Caco-2 (cell line): ENCODE data around the gene HIF1A. TPM values are rescaled to one million over a fixed set of nuclear protein-coding genes. Genes with fewer than 3 reads are reported as not detected.

Experiments used
- BruUV-seq: library from RNA; stranded (reverse); fragments of 400-500 nt; replicated peaks from 2 replicates; lab custom pipeline; 2021; lab: Mats Ljungman, UMichigan
- CTCF ChIA-PET: fragments of 300-600 bp; sonication (Branson Sonifier 250); formaldehyde crosslinking; loops from one replicate; lab custom pipeline; 2022; ENCODE audit warnings: antibody characterized with exemption; lab: Charles Lee
- POLR2A ChIA-PET: fragments of 300-600 bp; sonication (Branson Sonifier 250); formaldehyde crosslinking; loops from one replicate; lab custom pipeline; 2022; ENCODE audit warnings: antibody characterized with exemption; lab: Charles Lee
- DNase-seq, 2 experiments: peaks; one replicate each; pipeline versions ENCODE4 v3.0.0 to v3.0.0-alpha.2; 2020 to 2022
- H3K27me3 ChIP-seq: replicated peaks from 2 replicates; pipeline ENCODE4 v1.6.0; 2011; ENCODE audit warnings: low read length; ENCODE audit not compliant: control insufficient read depth, insufficient read depth
- H3K36me3 ChIP-seq: 2 replicates; pipeline ENCODE4 v1.5.1; 2011; ENCODE audit warnings: low read length; ENCODE audit not compliant: control insufficient read depth, insufficient read depth
- H3K4me1 ChIP-seq: fragments of 250-450 bp; sonication (Bioruptor Pico); 2 replicates; pipeline ENCODE4 v1.5.1; 2020; ENCODE audit warnings: mild to moderate bottlenecking
- H3K4me3 ChIP-seq: 2 replicates; pipeline ENCODE4 v1.5.1; 2011; ENCODE audit warnings: low read depth, mild to moderate bottlenecking, control low read depth, low read length
- H3K9me3 ChIP-seq: fragments of 250-450 bp; sonication (Bioruptor Pico); 2 replicates; pipeline ENCODE4 v1.5.1; 2020; ENCODE audit warnings: mild to moderate bottlenecking, moderate library complexity
- H3K27ac Mint-ChIP-seq: one replicate; pipeline ENCODE4 v1.8.0; 2022; ENCODE audit warnings: mixed read lengths; ENCODE audit not compliant: unreplicated experiment
- H3K27me3 Mint-ChIP-seq: one replicate; pipeline ENCODE4 v1.8.0; 2022; ENCODE audit warnings: mixed read lengths; ENCODE audit not compliant: insufficient read depth, unreplicated experiment
- H3K36me3 Mint-ChIP-seq: one replicate; pipeline ENCODE4 v1.8.0; 2022; ENCODE audit warnings: mild to moderate bottlenecking, mixed read lengths; ENCODE audit not compliant: insufficient read depth, unreplicated experiment
- H3K4me1 Mint-ChIP-seq: one replicate; pipeline ENCODE4 v1.8.0; 2022; ENCODE audit warnings: low read depth, mixed read lengths; ENCODE audit not compliant: unreplicated experiment
- H3K4me3 Mint-ChIP-seq: one replicate; pipeline ENCODE4 v1.8.0; 2022; ENCODE audit warnings: mild to moderate bottlenecking, moderate library complexity, mixed read lengths; ENCODE audit not compliant: unreplicated experiment
- H3K9me3 Mint-ChIP-seq: one replicate; pipeline ENCODE4 v1.8.0; 2022; ENCODE audit warnings: mixed read lengths; ENCODE audit not compliant: unreplicated experiment
- CTCF ChIP-seq, 2 experiments: fragments of 200-600 bp in 1 of 2; IDR thresholded peaks; 1 replicate in 1 of 2; 2 replicates in 1 of 2; pipeline versions ENCODE4 v1.5.1 to v1.8.0; 2011 to 2022; ENCODE audit warnings: antibody characterized with exemption in 1 of 2, control low read depth in 1 of 2, inconsistent platforms in 1 of 2, low read depth in 1 of 2, low read length in 1 of 2, mild to moderate bottlenecking in 1 of 2, moderate library complexity in 1 of 2; ENCODE audit not compliant: insufficient read depth in 1 of 2, severe bottlenecking in 1 of 2, unreplicated experiment in 1 of 2
- intact Hi-C: fragments of 100-400 bp; cut with micrococcal nuclease; formaldehyde crosslinking; loops from one replicate; pipeline ENCODE4 v1.10.0; 2022; ENCODE audit not compliant: unreplicated experiment
- total RNA-seq: library from RNA; stranded (reverse); gene quantifications from 2 replicates; pipeline ENCODE4 v1.2.3, GENCODE V29; 2022

Gene HIF1A
- total RNA-seq, 1 experiment from 2014 or later: 127 TPM

GRCh38 chr14:61671082-61671481 is 24.2 kb upstream of the HIF1A start:
- no peaks in the 10 kb centered on the region for H3K27me3 Mint-ChIP-seq
- no TSS peak for BruUV-seq
- no peak overlapping the region for H3K4me3 Mint-ChIP-seq
- ChIA-PET POLR2A (no interaction called here), CTCF (no interaction called here)
- Histone ChIP-seq H3K36me3 (no peaks in the 10 kb centered on the region), H3K27me3 (no peaks in the 10 kb centered on the region), H3K4me1 (peaks cover 10% of the 10 kb centered on the region), H3K9me3 (no peaks in the 10 kb centered on the region), H3K4me3 (no peak overlapping the region)
- no peaks in the 10 kb centered on the region for H3K36me3 Mint-ChIP-seq
- no peak for DNase-seq
- no peaks in the 10 kb centered on the region for H3K9me3 Mint-ChIP-seq
- no peaks in the 10 kb centered on the region for H3K4me1 Mint-ChIP-seq
- H3K27ac Mint-ChIP-seq: no peak overlapping the region
- intact Hi-C loops: no loop called here
- no peak for TF ChIP-seq CTCF (IDR thresholded peaks at IDR 0.05; ENCODE audit: insufficient read depth in 1 of 2, low read depth in 1 of 2, low read length in 1 of 2, severe bottlenecking in 1 of 2, unreplicated experiment in 1 of 2)

- peaks cover 10% of the 10 kb centered on the region for H3K4me1 ChIP-seq
- no TSS peak for BruUV-seq
- no peaks in the 10 kb centered on the region for H3K27me3 ChIP-seq
- Mint-ChIP-seq H3K27me3 (no peaks in the 10 kb centered on the region), H3K36me3 (no peaks in the 10 kb centered on the region), H3K27ac (no peak overlapping the region), H3K4me3 (no peak overlapping the region), H3K9me3 (no peaks in the 10 kb centered on the region), H3K4me1 (no peaks in the 10 kb centered on the region)
- no peak for TF ChIP-seq CTCF (IDR thresholded peaks at IDR 0.05; ENCODE audit: insufficient read depth in 1 of 2, low read depth in 1 of 2, low read length in 1 of 2, severe bottlenecking in 1 of 2, unreplicated experiment in 1 of 2)
- no peak for DNase-seq
- no peaks in the 10 kb centered on the region for H3K9me3 ChIP-seq
- no peak overlapping the region for H3K4me3 ChIP-seq
- H3K36me3 ChIP-seq: no peaks in the 10 kb centered on the region
- intact Hi-C loops: no loop called here
- ChIA-PET CTCF (no interaction called here), POLR2A (no interaction called here)
Observed at GRCh38 chr14:61672796-61673195, 22.5 kb upstream of the HIF1A start.

GRCh38 chr14:61673305-61673704 is 22.0 kb upstream of the HIF1A start:
- DNase-seq: no peak
- Mint-ChIP-seq H3K4me1 (no peaks in the 10 kb centered on the region), H3K36me3 (no peaks in the 10 kb centered on the region), H3K27me3 (no peaks in the 10 kb centered on the region), H3K9me3 (no peaks in the 10 kb centered on the region), H3K4me3 (no peak overlapping the region), H3K27ac (no peak overlapping the region)
- peaks cover 10% of the 10 kb centered on the region for H3K4me1 ChIP-seq
- intact Hi-C loops: no loop called here
- ChIA-PET POLR2A (no interaction called here), CTCF (no interaction called here)
- no peaks in the 10 kb centered on the region for H3K36me3 ChIP-seq
- no peaks in the 10 kb centered on the region for H3K27me3 ChIP-seq
- TF ChIP-seq CTCF (IDR thresholded peaks at IDR 0.05; ENCODE audit: insufficient read depth in 1 of 2, low read depth in 1 of 2, low read length in 1 of 2, severe bottlenecking in 1 of 2, unreplicated experiment in 1 of 2): no peak
- no peaks in the 10 kb centered on the region for H3K9me3 ChIP-seq
- no peak overlapping the region for H3K4me3 ChIP-seq
- no TSS peak for BruUV-seq
